SH-SY5Y (cell line): ENCODE measurements around the gene PECR.

Experiments used
- GATA2 ChIP-seq: IDR thresholded peaks from 2 replicates; pipeline ENCODE4 v1.6.1; 2011; ENCODE audit warnings: mild to moderate bottlenecking, low read depth, low read length
- GATA3 ChIP-seq: IDR thresholded peaks from 2 replicates; pipeline ENCODE4 v1.6.1; 2011; ENCODE audit warnings: low read depth, mild to moderate bottlenecking, low read length, moderate library complexity

PECR gene

DNA sequence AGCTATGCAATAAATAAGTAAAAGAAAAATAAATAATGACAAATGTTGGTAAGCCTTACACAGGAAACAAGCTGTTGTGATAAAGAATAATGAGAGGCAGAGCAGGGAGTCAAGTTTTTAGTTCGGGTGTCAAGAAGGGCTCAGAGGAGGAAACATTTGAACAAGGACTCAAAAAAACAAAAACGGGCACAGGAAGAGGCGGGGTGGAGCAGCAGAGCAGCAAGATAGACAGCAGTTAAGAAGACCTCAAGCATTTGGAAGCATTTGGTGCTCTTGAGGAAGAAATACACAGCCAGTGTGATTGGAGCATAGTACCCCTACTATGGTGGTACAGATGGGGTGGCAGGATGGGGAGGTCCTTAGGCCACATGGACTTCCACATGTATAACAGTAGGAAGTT, 2.9 kb upstream of the PECR start:
- no peak for TF ChIP-seq GATA3
- no peak for TF ChIP-seq GATA2

DNA sequence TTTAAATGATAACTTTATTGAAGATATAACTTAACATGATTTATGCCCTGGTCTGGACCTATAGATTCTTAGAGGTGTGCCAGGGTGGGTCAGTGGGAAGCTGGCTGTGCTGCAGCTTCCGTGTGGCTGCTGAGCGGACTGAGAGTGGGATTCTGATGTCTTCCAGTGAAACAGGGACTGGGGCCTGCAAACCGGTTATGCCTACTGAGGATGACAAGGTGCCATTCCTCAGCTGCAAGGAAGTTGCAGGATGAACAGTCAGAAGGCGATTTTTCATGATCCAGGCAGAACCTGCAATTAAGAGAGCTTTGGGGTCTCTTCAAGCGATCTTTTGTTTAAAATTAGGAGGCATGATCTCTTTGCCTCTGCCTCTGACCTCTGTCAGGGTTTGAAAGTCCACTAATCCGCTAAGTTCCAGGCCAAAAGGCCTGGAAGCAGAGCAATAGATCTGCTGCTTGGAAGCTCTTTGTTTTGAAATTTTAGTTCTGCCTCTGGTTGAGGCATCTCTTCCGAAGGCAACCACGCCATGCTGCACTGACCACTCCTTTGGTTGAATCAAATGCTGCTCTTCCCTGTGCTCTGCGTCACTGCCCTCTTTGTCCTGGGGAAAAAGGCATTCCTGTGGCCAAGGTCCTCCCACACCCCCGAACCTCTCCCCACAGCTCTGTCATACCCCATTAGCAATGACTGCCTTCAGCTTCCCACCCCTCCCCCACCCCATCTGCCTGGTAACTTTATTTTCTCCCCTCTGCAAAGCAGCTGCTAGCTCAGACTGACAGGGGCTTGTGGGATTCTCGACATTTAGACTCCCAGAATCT, 2.1 kb upstream of the PECR start:
- TF ChIP-seq GATA3 (no peak), GATA2 (no peak)

DNA sequence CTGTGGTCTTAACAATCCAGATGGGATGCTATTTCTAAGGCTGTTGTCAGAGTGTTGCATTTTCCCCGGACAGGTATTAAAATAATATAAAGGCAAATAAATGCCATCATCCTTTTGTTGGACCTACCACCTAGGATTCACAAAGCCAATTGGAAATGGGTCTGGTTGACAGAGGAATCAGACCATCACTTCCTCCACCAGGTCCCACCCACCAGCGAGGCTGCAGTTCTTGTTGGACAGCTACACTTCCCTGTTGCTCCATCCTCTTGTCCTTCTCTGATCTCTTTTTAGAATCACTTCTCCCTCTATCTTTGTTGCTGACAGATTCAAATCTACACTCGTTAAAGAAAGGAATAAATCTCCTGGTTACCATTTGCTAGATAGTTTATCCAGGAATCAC, 1.2 kb upstream of the PECR start:
- TF ChIP-seq GATA2 (no peak), GATA3 (no peak)

DNA sequence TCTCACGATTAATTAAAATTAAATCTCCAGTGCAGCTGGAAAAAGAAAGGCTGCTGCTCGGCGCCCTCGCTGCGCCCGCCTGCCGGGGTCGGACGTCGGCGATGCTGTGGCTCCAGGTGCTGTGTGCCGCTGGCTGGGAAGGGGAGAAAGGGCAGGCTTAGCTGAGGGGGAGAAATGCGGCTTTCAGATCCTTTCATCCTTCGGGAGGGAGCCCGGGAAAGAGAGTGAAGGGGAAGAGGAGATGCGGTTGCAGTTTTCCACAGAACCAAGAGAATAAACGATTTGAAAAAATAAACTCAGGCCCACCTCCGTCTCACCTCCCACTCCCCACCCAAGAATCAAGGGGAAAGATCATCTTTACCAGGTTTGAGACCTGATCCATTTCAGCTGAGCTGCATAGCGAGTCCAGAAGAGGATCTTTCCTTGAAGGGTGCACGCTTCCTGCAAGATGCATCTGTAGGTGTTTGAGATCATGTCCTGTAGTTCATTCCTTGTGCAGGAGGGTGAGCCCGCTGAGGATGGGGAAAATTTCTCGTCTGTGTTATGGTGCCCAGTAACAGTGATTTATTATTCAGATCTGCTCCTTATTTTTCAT, 605 bp upstream of the PECR start:
- TF ChIP-seq GATA2, result no peak
- TF ChIP-seq GATA3, result no peak

DNA sequence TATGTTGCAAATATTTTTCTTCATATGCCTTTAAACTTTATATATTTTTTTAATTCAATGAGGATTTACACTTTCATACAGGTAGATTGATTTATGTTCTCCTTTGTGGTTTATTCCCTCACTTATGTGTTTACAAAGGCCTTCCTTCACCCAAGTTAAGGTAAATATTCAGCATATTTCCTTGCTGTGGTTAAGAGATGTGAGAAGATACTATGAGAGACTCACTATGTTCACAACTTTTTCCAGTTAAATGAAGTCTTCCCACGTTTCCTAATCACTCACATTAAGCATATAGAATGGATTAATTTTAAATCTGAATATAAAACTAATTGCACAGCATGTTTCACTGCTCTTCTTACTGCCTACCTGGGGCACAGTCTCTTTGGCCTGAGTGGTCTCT, 597 bp downstream of the PECR start:
- TF ChIP-seq GATA2 (no peak), GATA3 (no peak)

DNA sequence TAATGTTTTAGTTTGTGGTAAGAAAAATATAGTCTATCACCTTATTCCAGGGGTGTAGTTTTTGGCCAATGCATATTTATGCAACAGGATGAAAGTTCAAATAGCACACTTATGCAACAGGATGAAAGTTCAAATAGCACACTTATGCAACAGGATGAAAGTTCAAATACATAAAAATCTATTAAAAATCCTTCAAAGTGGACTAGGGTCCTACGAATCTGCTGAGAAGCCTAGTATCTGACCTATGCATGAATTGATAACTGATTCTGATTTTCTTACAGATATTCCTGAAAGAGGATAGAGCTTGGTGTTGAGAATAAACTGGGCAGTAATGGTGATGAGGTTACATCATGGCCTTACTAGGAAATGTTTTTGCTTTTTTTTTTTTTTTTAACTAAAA, 2.8 kb downstream of the PECR start:
- no peak for TF ChIP-seq GATA3
- no peak for TF ChIP-seq GATA2

DNA sequence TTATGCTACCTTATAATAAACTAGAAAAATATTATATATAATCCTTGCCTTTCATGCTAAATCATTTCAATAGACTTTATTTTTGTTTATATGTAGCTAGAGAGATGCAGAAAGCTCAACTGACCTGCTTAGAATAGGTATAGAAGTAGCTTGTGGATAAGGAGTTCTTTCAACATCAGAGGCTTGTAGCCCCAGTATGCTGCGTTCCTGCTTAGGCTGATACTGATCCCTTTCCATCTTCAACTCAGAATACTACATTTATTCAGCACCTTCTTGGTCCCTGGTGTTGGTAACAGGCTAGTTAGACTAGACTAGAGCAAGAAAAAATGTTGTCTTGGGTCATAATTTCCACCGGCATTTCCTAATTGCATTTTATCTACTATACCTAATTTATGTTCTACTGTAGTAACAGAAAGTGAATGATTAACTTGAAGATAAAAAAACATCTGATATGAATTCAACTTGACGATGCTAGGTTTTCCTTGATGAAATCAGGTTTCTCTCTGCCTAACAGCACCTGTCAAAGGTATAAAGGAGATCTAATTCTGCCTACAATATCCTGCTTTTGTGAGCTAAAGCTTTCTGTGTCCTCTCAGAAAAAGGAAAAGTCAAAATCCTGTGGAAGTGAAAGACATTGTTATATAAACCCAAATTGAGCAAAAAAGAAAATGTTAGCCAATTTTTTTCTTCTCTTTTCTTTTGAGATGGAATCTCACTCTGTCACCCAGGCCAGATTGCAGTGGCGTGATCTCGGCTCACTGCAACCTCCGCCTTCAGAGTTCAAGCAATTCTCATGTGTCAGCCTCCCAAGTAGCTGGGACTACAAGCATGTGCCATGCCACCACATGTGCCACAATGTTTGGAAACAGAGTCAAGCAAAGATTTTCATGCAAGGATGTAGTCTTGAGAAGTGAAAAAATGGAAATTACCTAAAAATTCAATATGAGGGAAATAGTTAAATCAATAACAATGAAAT, 5.8 kb downstream of the PECR start:
- no peak for TF ChIP-seq GATA2

DNA sequence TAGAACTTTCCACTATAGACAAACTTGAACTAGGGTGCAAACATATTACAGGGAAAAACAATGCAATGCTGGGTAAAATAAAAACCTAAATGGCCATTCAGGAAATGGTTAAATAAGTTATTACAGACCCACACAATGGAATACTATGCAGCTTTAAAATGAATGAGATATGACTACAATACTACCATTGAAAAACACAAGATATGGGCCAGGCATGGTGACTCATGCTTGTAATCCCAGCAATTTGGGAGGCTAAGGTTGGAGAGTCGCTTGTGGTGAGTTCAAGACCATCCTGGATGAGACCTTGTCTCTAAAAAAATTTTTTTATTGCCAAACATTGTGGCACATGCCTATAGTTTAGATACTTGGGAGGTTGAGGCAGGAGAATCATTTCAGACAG, 6.8 kb downstream of the PECR start:
- TF ChIP-seq GATA2, result no peak
- no peak for TF ChIP-seq GATA3

DNA sequence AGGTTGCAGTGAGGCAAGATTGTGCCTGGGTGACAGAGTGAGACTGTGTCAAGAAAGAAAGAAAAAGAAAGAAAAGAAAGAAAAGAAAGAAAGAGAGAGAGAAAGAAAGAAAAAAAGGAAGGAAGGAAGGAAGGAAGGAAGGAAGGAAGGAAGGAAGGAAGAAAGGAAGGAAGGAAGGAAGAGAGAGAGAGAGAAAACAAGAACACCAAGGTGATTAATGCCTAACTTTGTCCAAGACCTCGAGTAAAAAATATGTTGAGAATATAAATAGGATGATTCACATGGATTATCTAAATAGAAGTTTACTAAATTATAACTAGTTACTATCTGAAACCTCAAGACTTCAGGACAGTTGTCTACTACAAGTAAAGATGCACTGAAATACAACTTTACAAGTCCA, 7.2 kb downstream of the PECR start:
- TF ChIP-seq GATA3 (no peak), GATA2 (no peak)

DNA sequence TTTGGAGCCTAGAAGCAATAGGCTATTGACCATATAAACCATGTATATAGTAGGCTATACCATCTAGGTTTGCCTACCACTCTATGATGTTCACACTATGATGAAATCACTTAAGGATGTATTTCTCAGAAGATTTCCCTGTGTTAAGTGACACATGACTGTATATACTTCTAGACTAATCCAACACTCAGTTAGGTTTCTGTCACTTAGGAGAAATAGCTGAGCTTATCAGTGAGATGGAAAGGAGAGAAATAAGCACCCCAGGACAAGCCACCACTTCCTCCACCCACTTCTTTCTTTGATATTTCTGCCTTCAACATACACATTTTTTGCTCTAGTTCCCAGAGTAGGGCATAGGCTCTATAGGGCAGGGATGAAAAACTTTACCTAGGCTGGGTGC, 7.8 kb downstream of the PECR start:
- TF ChIP-seq GATA2 (no peak), GATA3 (no peak)

DNA sequence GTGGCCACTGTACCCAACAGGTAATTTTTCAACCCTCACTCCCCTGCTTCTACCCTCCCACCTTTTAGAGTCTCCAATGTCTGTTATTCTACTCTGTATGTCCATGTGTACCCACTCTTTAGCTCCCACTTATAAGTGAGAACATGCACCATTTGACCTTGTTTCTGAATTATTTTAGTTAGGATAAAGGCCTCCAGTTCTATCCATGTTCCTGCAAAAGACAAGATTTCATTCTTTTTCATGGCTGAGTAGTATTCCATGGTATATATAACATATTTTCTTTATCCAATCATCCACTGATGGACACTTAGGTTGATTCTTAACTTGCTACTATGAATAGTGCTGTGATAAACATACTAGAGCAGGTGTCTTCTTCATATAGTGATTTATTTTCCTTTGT, 9.1 kb downstream of the PECR start:
- TF ChIP-seq GATA2, result no peak
- no peak for TF ChIP-seq GATA3

DNA sequence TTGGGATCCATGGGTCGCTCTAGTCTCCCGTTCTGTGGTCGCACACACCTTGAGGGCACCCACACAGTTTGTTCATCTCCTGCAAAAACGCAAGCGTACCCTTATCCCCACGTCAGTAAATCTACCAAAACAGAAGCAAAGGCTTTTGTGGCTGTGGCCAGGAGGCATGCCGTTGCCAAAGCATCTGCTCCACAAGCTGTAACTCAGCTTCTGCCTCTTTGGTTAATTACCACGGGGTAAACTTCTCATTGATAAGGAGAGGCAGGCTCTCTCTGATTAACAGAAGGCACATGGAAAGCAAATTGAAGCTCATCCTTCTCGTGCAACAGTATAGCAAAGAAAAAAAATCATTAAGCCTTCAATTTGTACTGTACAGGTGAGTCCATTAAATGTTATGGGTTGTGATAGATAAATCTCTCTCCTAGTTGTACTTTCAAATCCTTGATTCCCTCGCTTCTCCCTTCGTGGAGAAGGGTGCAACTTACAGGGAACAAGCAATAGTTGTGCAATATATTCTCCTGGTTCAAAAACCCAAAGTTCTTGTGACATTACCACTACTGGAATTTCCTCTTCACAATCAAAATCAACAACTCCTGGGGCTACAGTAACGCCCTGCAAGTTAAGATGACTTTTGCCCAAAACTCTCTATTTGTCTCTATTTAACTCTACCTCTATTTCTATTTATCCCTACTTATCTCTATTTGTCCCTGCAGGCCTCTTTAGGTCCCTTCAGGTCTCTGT, 10.3 kb downstream of the PECR start:
- TF ChIP-seq GATA2 (no peak), GATA3 (no peak)

DNA sequence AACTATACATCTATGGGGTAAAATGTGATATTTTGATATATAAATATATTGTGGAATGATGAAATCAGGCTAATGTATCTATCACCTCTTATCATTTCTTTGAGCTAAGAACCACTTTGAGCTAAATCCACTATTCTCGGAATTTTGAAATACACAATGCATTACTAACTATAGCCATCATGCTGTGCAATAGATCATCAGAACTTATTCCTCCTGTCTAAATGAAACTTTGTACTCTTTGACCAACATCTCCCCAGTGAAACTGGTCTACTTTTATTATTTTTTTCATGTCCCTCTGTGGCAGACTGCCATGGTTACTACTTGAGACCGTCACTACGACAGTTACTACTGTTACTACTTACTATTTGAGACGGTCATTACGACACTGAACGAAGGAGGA, 11.4 kb downstream of the PECR start:
- TF ChIP-seq GATA2, result no peak
- TF ChIP-seq GATA3, result no peak

DNA sequence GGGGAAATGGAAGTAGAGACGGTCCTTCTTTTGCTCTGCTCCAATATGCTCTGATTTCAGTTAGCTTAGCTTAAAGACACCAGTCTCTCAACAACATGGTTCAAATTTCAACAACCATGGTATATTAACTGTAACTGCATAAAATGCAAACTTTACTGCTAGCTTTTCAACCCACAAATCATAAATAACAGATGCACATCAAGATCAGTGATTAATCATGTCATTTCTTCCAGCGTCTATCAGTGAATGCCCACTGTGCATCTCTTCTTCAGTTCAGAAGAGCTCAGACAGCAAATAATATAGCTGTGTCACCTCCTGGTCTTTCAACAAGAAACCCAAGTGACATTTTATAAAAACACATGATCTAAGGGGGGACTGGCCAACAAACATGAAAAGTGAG, 12.6 kb downstream of the PECR start:
- no peak for TF ChIP-seq GATA3
- no peak for TF ChIP-seq GATA2
